22Rv1 (cell line): Measurements from ENCODE around the gene SUFU.

ENCODE experiments used
- ZFX ChIP-seq: fragments of 450-650 bp; IDR thresholded peaks from 2 replicates; pipeline ENCODE4 v1.6.1; 2017; ENCODE audit warnings: antibody characterized with exemption, borderline replicate concordance
- TF ChIP-seq, protein P1 (sequence below): fragments of 450-650 bp; IDR thresholded peaks from 2 replicates; pipeline ENCODE4 v1.5.1; 2017; ENCODE audit warnings: mild to moderate bottlenecking

DNA sequence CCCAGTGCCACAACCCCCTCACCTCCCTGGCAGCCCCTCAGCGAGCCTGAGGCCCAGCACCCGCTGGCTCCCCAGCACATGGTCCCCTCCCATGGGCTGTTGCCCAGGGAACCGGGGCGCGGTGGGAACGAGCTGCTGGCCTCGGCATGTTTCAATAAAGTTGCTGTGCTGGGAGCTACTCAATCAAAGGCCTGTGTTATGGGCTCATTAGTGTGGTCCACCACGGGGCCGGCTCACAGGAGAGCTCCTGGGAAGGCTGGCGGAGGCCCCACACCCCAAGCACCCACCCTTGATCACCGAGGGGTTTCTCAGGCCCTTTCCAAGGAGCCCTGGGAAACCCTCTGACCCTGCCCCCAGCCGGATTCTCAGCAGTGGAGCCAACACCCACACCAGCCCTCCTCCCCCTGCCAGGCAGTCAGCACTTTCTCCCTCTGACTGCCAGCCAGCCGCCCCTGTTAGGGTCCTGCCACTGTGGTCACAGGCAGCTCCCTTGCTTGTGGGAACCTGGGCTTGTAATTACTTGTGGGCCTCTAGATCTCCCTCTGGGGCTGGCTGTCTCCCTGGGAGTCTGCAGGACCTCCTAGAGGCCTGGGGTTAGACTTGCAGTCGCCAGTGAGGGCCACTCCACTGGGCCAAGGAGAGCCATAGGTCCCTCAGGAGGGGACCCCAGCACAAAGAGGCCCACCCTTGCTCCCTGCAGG, 115.7 kb downstream of the SUFU start:
- TF ChIP-seq, protein P1, sequence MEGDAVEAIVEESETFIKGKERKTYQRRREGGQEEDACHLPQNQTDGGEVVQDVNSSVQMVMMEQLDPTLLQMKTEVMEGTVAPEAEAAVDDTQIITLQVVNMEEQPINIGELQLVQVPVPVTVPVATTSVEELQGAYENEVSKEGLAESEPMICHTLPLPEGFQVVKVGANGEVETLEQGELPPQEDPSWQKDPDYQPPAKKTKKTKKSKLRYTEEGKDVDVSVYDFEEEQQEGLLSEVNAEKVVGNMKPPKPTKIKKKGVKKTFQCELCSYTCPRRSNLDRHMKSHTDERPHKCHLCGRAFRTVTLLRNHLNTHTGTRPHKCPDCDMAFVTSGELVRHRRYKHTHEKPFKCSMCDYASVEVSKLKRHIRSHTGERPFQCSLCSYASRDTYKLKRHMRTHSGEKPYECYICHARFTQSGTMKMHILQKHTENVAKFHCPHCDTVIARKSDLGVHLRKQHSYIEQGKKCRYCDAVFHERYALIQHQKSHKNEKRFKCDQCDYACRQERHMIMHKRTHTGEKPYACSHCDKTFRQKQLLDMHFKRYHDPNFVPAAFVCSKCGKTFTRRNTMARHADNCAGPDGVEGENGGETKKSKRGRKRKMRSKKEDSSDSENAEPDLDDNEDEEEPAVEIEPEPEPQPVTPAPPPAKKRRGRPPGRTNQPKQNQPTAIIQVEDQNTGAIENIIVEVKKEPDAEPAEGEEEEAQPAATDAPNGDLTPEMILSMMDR = no peak
- no peak for TF ChIP-seq ZFX
